ENCODE data around the gene CAPN8.

GRCh38 chr1:223702735-223703667 lies 37.5 kb upstream of the CAPN8 start:
- TF ChIP-seq POLR2A (IDR thresholded peaks at IDR 0.05; ENCODE audit: low read depth, low read length) = no peak
- TF ChIP-seq POLR2AphosphoS5 (IDR thresholded peaks at IDR 0.05; ENCODE audit: low read depth, low read length) = no peak
- no peak for TF ChIP-seq TAF1 (IDR thresholded peaks at IDR 0.05; ENCODE audit: borderline replicate concordance, low read depth, low read length)
